Measurements from ENCODE around the gene YPEL5. TPM values are rescaled to one million over a fixed set of nuclear protein-coding genes. Genes with fewer than 3 reads are reported as not detected.

Gene YPEL5
- total RNA-seq, 1 experiment from 2014 or later: 27.1 TPM

DNA sequence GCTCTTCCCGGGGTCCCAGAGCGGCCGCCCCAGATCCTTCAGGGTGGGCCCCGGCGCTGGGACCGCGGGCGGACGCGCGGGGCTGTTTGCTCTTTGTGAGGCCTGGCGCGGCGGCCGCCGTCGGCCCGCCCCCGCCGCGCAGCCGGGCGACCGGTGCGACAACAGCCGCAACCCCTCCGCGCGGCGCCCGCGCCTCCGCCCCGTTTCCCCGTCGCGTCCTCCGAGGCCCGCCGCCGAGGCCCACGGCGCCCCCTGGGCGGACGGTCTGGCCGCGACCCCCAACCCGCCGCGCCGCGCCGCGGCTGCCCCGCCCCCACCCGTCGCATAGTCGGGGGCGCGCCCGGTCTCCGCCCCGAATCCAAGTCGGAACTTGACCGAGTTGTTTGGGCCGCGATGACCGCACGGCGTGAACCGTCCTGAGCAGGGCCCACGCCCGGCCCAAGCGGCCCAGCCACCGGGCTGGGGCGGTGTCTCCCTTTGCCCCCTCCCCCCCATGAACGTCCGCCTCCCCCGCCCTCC lies 448 bp downstream of the YPEL5 start:
- no peaks in the 10 kb centered on the region for H3K79me2 ChIP-seq (ENCODE audit: insufficient read depth, low read length)
- no peak for TF ChIP-seq EZH2phosphoT487 (IDR thresholded peaks at IDR 0.05; ENCODE audit: borderline replicate concordance)
- TF ChIP-seq POLR2A (IDR thresholded peaks at IDR 0.05; ENCODE audit: borderline replicate concordance, extremely low read depth, insufficient read depth, insufficient read length): no peak
- no peak for TF ChIP-seq TCF7L2 (IDR thresholded peaks at IDR 0.05; ENCODE audit: borderline replicate concordance, extremely low read depth, insufficient read depth, insufficient read length)
- TF ChIP-seq, protein P1, sequence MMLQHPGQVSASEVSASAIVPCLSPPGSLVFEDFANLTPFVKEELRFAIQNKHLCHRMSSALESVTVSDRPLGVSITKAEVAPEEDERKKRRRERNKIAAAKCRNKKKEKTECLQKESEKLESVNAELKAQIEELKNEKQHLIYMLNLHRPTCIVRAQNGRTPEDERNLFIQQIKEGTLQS (IDR thresholded peaks at IDR 0.05): no peak
- peak; percentile 77 for TF ChIP-seq ZFX (IDR thresholded peaks at IDR 0.05)
- TF ChIP-seq RAD21 (IDR thresholded peaks at IDR 0.05; ENCODE audit: low read depth): no peak
- no peak for TF ChIP-seq EZH2 (IDR thresholded peaks at IDR 0.05)
- no peak for TF ChIP-seq JUND (IDR thresholded peaks at IDR 0.05)
- H3K4me1 ChIP-seq (ENCODE audit: control insufficient read depth in 1 of 2, insufficient read depth in 2 of 2, low read length in 2 of 2): peaks cover 22 to 23% of the 10 kb centered on the region in 2 experiments
- ATAC-seq: peak; percentile 16
- peak overlapping the region; percentile 81; the same call in 1 of the 2 replicates for H3K27ac ChIP-seq (ENCODE audit: low read depth, low read length)
- peak overlapping the region; percentile 74 for H3K9ac ChIP-seq (ENCODE audit: low read length)
- H4K20me1 ChIP-seq (ENCODE audit: insufficient read depth): no peaks in the 10 kb centered on the region
- ChIA-PET CTCF (interaction anchor here (1.4 to 3.3 kb wide), 3 partner anchors 18 to 564 kb away, joined by 4 to 25 read pairs (median 8); no protein-coding TSS in a partner anchor), RAD21 (ENCODE audit: low non-redundant PET in 1 of 2, low total read pairs in 2 of 2, uncharacterized antibody in 2 of 2, unreplicated experiment in 2 of 2) (interaction anchor here in 1 of 2 experiments (1.3 kb wide), 1 partner anchor 17 kb away, joined by 5 read pairs; no protein-coding TSS in a partner anchor), POLR2A (interaction anchor here (1.7 kb wide), 1 partner anchor 12 kb away, joined by 6 read pairs; no protein-coding TSS in a partner anchor)
- peak overlapping the region; percentile 86 for H3K4me2 ChIP-seq (ENCODE audit: low read length)
- H3K36me3 ChIP-seq (ENCODE audit: control insufficient read depth in 1 of 2, insufficient read depth in 2 of 2, low read length in 2 of 2): 0 out of 4 replicates have a peak, but pooled peaks cover 0 to 2% of the 10 kb centered on the region in 2 experiments
- BruUV-seq (replicated peaks): no TSS peak
- no peaks in the 10 kb centered on the region for H3K9me3 ChIP-seq (ENCODE audit: control insufficient read depth in 1 of 2, insufficient read depth in 1 of 2, low read depth in 1 of 2, low read length in 2 of 2)
- H3K27me3 ChIP-seq (ENCODE audit: insufficient read depth, low read length): no peaks in the 10 kb centered on the region
- no peak overlapping the region for H2AFZ ChIP-seq (ENCODE audit: low read depth, low read length, poor library complexity, severe bottlenecking)
- H3K9me2 ChIP-seq (ENCODE audit: insufficient read depth): no peaks in the 10 kb centered on the region
- H3K4me3 ChIP-seq (replicated peaks in 1 of 2; ENCODE audit: low read depth in 1 of 2, low read length in 2 of 2): peak overlapping the region; percentile 67 to 76
- DNase-seq (ENCODE audit: low read depth, low spot score): no peak
- intact Hi-C loops (cut with micrococcal nuclease): no loop called here

Data from HCT116 (cell line).